Measurements from ENCODE around the gene RGS7.
"Not testable (repeated sequence)": the region's sequence is repeated elsewhere in the genome, so short reads cannot be mapped to it uniquely, and the experiment has no call there.

Gene RGS7

DNA sequence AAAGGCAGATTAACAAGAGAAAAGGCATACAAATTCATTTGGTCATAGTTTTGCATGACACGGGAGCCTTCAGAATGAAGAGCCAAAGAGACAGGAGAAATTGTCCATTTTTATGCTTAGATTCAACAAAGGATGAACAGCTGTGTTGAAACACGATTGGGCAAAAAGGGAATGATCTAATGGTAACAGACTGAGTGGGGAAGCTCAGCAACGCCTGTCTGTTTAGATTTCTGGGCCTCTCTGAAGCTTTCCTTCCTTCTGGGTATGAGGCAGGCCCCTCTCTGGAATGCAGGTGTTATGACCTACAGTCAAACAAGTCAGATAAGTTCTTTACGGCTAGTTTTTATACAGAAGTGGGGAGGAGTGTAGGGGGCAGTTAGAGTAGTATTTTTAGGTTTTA, 154.6 kb downstream of the RGS7 start:
- DNase-seq = no peak

DNA sequence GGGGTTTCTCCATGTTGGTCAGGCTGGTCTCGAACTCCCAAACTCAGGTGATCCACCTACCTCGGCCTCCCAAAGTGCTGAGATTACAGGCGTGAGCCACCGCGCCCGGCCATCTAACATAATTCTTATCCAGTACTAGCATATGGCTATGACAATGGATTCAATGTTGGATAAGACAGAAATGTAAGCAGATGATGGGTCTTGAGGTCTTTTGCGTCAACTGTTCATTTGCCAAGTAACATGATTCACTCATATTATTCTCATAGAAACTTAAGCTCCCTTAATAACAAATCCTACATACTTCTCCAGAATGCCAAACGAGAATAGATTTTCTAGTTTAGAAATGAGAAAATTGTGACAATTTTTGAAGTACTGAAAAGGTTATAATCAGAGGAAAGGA, 170.3 kb downstream of the RGS7 start:
- DNase-seq = no peak

DNA sequence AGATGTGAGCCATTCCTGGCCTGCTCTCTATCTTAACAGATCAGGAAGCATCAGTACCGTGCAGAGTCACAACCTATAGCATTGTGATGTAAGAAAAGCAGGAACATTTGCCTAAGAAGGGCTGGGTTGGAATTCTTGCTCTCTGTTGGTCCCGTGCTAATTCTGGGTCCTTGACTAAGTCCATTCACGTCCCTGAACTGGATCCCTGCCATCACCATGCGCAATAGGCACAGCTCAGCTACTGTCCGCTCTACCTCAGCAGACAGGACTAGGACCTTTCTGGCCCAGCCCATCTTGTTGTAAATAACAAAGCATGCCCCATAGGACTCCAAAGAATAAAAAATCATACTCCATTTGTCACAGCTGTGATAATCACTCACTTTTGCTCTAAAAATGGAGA, 175.0 kb downstream of the RGS7 start:
- DNase-seq = no peak

DNA sequence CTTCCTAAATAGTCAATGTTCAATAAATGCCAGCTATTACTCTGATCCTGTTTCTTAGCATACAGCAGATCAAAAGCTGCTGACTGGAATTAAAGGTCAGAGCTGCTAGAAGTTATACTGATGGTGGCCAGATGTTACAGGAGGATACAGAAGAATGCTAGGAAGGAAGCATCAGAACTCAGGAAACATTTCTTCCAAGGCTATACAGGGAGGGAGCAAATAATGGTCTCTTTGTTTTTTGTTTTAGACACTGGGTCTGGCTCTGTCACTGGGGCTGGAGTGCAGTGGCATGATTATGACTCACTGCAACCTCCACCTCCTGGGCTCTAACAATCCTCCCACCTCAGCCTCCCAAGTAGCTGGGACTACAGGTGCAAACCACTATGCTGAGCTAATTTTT, 175.5 kb downstream of the RGS7 start:
- no peak for DNase-seq

DNA sequence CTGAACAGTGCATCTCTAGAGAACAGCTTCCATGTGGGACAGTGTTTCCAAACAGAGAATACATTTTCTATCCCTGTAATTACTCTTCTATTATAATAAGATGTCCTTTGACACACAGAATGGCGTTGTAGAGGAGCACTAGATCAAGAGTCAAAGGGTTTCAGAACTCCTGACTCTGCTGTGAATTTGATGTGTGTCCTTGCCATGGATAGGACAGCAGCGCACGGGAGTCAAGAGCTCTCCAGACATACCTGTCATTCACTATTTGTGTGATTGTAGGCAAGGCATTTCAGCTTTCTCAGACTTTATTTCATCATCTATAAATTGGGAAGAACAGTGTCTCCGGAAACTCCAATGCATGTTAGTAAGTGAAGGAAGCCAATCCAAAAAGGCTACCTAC, 176.4 kb downstream of the RGS7 start:
- no peak for DNase-seq

DNA sequence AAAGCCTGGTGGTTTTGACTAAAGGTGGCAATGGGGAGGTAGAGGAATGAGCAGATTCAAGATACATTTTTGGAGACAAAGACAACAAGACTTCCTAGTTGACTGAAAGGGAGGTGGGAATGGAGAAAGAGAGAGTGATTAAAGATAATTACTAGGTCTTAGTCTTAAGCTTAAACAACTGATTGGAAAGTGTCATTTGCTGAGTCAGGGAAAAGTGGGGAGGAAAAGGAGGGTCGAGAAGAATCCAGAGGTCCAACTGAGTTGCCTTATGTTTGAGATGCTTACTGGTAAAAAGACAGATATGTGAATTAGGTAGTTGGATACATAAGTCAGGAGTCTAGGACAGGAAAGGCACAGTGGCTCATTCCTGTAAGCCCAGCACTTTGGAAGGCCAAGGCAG, 179.3 kb downstream of the RGS7 start:
- no peak for DNase-seq

DNA sequence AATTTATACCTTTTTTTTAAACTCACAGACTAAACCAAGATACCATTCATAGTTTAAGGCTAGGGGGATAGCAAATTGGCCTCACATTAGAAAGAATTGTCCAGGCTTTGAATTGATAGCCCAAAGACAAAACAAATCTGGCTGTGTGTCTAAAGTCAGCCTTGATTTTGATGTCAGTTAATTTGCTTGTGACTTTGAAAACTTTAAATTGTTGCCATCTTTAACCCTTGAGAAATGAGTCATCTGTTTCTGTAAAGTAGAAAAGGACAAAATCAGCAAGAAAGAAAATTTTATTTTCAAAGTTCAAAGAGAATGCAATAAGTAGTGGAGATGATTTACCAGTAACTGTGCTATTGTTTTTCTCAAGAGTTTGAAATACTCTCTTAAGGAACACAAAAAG, 184.5 kb downstream of the RGS7 start:
- DNase-seq = no peak

DNA sequence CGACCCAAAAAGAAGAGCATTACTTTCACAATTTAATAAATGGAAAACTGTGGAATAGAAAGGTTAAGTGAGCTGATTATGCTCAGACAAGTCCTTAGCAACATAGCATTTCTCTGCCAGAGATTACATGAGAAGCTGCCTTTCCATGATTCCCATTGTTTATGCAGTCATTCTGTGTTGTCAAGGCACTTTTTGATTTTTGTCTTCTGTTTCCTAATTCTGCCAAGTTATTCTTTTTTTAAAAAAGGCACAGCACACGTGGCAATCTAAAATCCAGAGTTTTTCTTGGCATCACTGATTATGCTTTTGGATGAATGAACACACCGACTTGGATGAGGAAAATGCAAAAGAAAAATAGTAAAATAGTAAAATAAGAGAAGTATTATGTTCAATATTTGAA, 185.0 kb downstream of the RGS7 start:
- DNase-seq = no peak

DNA sequence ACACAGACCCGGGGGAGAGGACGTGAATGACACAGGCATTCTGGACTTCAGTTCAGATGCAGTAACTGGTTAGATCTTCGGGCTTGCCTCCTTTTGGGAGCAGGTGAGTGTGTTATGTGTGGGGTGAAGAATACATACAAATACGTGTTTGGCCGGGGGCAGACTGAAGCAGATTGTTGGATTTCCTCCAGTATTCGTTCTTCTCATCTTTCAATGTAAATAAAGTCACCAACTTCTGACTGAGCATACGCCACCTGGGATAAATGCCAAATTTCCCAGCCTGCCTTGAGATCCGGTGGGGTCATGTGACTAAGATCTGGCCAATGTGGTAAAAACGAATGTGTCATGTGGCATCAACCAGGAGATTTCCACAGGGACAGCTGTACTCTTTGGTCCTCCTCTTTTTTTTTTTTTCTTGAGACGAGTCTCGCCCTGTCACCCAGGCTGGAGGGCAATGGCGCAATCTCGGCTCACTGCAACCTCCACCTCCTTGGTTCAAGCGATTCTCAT, 189.8 kb downstream of the RGS7 start:
- DNase-seq = no peak

DNA sequence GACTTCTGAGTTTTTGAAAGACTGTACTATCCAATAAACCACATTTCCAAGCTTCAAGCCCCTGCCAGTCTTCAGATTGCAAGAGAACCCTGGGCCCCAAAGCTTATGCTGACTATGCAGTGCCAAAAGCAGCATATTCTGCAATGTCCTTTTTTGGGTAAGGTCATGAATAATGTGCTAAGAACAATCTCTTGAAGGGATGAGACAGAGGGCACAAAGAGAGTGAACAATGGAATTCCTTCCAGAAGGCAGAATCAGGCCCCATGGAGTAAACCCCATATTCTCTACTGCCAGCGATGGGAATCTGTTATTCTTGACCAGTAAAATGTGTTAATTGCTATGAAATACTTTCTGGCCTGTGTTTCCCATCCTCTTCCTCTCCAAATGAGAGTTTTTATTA, 190.4 kb downstream of the RGS7 start:
- DNase-seq = no peak

DNA sequence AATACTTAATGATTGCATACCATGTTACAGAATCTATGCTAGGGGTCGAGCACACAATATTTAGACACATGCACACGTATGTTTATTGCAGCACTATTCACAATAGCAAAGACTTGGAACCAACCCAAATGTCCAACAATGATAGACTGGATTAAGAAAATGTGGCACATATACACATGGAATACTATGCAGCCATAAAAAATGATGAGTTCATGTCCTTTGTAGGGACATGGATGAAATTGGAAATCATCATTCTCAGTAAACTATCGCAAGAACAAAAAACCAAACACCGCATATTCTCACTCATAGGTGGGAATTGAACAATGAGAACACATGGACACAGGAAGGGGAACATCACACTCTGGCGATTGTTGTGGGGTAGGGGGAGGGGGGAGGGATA, 191.7 kb downstream of the RGS7 start:
- not testable (repeated sequence) for DNase-seq

DNA sequence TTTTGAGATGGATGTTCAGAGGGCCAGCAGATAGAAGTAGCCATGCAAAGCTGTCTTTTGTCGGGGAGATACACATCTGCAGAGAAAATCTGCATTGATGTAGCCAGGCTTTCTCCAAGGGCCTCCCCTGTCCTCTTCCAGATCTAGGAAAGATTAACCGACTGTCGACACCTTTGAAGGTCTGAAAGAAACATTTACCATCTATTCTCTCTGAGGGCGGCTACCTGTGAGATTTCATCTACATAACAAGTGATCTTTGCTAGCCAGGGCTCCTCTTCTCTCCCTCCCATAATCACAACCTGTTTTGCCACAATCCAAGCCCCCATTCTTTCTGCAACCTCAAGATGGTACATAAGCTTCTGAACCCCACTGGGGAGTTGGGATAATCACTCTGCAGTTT, 193.6 kb downstream of the RGS7 start:
- no peak for DNase-seq

DNA sequence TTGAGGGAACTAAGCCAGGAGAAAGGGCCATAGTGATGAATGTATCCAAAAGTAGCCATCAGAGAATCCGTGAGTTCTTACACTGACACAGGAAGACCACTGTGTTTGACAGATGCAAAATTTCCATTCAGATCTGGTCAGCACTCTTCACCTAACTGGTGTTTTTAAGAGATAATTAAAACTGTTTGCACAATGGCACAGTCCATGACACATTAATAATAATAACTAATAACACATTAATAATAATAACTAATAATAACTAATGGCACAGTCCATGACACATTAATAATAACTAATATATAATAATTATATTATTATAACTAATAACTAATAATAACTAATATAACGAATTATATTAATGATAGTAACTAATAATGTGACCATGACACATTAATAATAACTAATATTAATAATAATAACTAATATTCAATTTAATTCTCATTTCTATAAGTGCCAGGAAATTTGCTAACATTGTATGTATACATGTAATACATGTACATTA, 195.8 kb downstream of the RGS7 start:
- no peak for DNase-seq

DNA sequence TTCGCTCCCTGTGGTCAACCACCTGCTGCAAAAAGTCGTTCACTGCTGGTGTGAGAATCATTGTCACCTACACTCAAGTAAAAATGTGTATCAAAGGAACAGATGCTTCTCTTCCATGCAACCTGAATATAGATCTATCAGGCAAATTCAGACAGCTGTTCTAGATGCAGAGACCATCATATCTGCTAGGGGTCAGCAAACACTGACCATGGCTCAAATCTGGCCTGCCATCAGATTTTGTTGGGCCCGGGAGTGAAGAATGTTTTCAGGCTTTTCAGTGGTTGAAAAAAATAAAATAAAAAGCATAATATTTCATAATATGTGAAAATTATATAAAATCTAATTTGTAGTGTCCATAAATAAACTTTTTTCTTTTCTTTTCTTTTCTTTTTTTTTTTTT, 199.6 kb downstream of the RGS7 start:
- no peak for DNase-seq

DNA sequence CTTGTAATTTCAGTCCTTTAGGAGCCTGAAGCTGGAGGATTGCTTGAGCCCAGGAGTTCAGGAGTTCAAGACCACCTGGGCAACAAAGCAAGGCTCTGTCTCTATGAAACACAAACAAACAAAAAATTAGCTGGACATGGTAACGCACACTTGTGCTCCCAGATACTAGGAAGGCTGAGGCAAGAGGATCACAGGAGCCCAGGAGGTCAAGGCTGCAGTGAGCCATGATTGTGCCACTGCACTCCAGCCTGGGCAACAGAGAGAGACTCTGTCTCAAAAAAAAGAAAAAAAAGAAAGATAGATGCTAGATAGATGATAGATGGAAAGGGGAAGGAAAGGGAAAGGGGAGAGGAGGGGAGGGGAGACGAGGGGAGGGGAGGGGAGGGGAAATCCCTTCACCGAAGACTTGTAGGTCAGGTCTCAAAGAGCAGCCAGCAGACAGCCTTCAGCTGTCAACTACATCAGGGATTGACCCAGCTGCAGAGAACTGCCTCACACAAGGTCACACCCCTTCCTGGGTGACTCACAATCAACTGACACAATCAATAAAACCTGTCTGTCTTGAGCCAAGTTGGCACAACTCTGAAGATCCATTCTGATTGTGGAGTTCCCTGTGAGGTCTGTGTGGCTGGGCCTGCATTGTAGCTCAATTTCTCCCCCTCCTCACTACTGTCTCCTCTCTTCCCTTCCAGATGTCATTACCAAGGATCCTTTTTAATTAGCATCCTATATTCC, 200.6 kb downstream of the RGS7 start:
- no peak for DNase-seq

DNA sequence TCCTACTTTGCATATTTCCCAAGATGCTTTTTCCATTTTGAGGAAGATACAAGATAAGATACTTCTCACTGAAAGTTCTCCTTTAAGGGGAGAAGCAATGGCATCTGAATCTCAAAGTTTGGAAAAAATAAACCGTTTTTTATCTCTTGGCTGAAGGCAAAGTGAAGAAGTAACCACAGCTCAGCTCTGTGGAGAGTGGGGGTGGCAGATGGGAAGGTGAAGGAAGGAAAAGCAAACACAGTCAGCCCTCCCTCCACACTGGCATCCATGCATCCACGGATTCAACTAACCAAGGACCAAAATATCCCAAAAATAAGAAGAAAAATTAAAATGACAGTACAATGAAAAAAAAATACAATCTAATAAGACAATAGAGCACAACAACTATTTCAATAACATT, 211.1 kb downstream of the RGS7 start:
- no peak for DNase-seq

DNA sequence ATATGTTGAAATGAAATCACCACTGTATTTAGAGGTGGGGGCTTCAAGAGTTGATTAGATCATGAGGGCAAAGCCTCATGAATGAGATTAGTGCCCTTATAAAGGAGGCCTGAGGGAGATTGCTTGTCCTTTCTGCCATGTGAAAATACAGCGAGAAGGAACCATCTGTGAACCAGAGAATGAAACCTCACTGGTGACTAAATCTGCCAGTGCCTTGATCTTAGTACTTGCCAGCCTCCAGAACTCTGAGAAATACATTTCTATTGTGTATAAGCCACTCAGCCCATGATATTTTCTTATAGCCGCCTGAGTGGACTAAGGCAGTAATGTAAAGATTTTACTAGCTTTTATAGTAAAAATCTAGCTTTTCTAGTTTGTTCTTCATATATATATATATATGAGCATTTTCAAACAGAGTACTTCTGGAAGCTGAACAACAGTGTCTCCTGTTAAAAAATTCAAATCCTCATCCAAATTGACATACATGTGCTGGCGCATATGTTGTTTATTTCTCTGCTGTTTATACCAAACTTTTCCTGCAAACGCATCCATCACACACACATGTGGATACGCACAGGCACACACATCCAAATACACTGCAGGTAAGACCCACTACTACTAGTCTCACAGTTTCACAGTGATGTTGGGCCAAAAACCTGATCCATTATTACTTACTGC, 213.1 kb downstream of the RGS7 start:
- no peak for DNase-seq

DNA sequence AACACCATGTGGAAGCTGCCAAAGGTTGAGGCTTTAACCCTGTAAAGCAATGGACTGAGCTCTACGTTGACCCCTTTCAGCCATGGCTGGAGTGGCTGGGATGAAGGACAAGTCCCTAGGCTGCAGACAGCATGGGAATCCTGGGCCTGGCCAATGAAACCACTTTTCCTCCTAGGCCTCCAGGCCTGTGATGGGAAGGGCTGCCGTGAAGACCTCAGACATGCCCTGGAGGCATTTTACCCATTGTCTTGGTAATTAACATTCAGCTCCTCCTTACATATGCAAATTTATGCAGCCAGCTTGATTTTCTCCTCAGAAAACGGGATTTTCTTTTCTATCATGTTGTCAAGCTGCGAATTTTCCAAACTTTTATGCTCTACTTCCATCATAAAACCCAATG, 214.5 kb downstream of the RGS7 start:
- no peak for DNase-seq

DNA sequence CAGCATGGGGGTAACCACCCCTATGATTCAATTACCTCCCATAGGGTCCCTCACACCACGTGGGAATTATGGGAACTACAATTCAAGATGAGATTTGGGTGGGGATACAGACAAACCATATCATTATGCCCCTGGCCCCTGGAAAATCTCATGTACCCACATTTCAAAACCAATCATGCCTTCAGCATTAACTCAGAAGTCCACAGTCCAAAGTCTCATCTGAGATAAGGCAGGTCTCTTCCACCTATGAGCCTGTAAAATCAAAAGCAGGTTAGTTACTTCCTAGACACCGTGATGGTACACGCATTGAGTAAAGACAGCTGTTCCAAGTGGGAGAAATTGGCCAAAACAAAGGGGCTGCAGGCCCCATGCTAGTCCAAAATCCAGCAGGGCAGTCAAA, 215.4 kb downstream of the RGS7 start:
- DNase-seq = not testable (repeated sequence)

DNA sequence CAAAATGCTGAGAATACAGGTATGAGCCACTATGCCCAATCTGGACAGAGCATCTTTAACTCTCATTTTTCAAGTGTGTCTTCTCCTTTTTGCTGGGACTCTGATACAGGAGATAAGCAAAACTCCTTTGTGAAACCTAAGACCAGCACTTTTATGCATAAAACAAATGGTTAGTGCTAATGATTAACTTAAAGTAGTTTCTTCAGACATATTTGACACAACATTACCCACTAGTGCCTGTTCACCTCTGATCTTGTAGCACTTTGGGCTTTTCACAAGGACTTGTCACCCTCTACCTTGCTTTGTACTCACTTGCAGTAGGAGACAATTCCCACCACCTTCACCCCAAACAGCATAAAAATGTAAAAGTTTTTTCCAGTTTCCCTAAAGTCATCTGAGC, 216.3 kb downstream of the RGS7 start:
- DNase-seq = no peak

DNA sequence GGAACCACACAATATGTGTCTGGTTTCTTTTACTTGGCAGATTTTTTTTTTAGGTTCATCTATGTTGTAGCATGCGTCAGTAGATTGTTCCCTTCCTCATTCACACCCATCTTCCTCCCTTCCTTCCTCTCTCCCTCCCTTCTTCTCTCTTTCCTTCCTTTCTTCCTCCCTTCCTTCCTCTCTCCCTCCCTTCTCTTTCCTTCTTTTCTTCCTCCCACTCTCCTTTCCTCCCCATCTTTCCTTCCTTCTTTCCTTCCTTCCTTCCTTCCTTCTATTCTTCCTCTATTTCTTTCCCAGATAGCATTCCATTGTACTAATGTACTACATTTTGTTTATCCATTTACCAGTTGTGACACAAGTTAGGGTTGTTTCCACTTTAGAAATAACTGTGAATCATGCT, 218.0 kb downstream of the RGS7 start:
- DNase-seq = no peak

DNA sequence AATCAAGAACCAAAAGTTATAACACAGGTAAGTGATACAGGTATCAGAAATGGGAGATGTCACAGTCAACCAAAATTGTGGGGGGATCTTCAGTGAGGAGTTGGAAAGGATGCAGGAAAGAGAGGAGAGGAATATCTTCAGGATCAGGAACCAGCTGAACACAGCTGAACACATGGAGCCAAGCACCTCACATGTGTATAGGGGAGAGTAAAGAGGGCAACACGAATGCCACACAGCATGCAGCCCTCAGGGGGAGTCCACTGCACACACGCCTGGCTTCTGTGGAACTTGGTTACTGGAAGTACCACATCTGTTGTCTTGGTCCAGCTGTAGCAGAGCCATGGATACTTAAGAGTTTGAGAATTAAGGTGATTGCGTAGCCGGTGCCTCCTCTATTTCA, 218.8 kb downstream of the RGS7 start:
- no peak for DNase-seq

DNA sequence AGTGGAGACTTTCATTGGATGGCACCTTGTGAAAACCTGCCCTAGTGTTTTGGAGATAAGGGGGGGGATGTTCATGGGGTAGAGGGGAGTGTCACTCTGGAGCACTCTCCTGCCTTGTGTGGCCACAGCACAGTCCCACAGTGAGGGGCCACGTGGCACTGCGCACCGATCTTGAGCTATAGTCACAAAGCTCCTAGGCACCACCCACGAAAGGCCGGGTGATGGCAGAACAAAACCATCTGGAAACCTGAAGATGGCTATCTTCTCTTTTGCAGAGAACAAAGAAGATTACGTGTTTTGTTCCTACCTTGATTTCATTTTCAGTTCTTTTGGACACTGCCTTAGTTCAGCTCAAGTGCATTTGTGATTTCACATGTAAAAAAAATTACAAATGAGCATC, 220.6 kb downstream of the RGS7 start:
- no peak for DNase-seq

DNA sequence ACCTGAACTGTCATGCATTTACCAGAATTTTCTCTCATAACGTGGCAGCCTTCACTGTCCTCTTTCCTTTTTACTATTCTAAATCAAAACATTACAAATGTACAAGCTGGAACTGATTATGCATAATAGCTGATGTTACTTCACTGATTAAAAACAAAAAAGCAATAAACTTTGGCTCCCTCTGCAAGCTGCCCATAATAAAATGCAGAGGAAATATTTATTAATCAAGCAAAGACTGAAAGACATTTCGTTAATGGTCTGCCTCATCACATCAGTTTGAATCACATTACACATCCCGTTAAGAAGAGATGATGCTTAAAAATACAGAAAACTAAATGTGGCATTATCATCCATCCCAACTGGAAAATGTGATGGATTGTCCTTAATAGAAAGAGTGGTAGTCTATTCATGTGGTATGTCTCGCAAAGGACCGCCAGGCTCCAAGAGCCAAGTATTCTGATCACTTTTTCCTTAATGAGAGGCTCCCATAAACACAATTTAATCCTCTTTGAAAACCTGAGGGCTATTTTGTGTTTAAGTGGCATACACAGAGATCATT, 225.3 kb downstream of the RGS7 start:
- no peak for DNase-seq
